Measurements from ENCODE around the gene LRRC49. TPM values are rescaled to one million over a fixed set of nuclear protein-coding genes. Genes with fewer than 3 reads are reported as not detected.

LRRC49 gene
- total RNA-seq, 5 donors from 2014 or later (not counting 1 experiment from before 2014, with no cell fraction given), result 0.16 to 0.77 (median 0.51) TPM; not detected in 1

DNA sequence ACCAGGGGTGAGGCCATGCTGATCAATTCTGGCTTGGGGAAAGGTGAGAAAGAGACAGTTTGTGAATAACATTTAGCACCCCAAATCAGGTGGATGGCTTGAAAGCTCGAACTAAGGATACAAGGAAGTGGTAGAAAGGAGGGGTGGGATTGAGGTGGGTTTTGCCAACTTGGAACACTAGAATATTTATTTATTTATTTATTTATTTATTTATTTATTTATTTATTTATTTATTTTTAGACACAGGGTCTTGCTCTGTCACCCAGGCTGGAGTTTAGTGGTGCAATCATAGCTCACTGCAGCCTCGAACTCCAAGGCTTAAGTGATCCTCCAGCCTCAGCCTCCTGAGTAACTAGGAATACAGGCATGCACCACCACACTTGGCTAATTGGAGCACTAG, 191.6 kb downstream of the LRRC49 start:
- no peak for DNase-seq
- H3K9me3 Mint-ChIP-seq, result no peaks in the 10 kb centered on the region
- H3K27me3 Mint-ChIP-seq, result peaks cover 21 to 25% of the 10 kb centered on the region in 2 donors
- H3K36me3 ChIP-seq (ENCODE audit: control insufficient read depth in 2 of 2, extremely low read depth in 1 of 2, insufficient read depth in 1 of 2, low read length in 1 of 2), result no peaks in the 10 kb centered on the region
- H3K36me3 Mint-ChIP-seq, result no peaks in the 10 kb centered on the region
- CTCF ChIA-PET, result no interaction called here
- no peak for ATAC-seq (replicated peaks in 1 of 4)
- H3K4me1 ChIP-seq (ENCODE audit: control insufficient read depth in 1 of 2, extremely low read depth in 1 of 2, insufficient read depth in 2 of 2, low read length in 2 of 2), result no peaks in the 10 kb centered on the region
- H3K4me3 ChIP-seq (ENCODE audit: control insufficient read depth in 1 of 2, extremely low read depth in 1 of 2, low read length in 1 of 2), result no peak overlapping the region
- no peak overlapping the region for H3K4me3 Mint-ChIP-seq
- H3K27me3 ChIP-seq (replicated peaks in 1 of 2; ENCODE audit: control insufficient read depth in 2 of 2, extremely low read depth in 1 of 2, insufficient read depth in 2 of 2, low read length in 1 of 2), result peaks cover 0 to 5% of the 10 kb centered on the region in 2 experiments
- no peak overlapping the region for H3K27ac Mint-ChIP-seq
- no peak overlapping the region for H3K27ac ChIP-seq (ENCODE audit: low read length)
- 100% methylated on average over 1 of the region's 2 CpGs for WGBS (ENCODE audit: insufficient coverage)
- H3K4me1 Mint-ChIP-seq, result no peaks in the 10 kb centered on the region
- H3K9me3 ChIP-seq, result no peaks in the 10 kb centered on the region
- POLR2A ChIA-PET, result no interaction called here

DNA sequence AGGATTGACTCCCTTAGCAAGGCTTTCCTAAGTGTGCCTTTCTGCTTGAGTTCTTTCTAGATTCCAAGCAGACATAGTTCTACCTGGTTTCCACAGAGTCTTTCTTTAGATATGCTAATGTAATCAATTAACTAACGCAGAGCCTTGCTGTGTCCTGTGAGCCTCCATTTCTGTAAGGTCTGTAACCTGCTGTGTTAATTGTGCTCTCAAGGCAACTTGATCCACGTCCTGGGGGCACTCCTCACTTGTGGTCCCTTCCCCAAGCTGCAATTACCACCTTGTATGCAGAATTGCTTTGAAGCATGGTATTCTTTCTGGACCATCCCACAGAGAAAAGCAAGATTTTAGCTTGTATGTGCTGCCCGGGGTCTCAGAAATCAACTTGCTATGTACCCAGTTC, 193.2 kb downstream of the LRRC49 start:
- no peak for DNase-seq
- Mint-ChIP-seq H3K36me3 (no peaks in the 10 kb centered on the region), H3K4me1 (no peaks in the 10 kb centered on the region), H3K27ac (no peak overlapping the region), H3K4me3 (no peak overlapping the region), H3K9me3 (no peaks in the 10 kb centered on the region), H3K27me3 (peaks cover 21 to 30% of the 10 kb centered on the region in 2 donors)
- H3K4me3 ChIP-seq (ENCODE audit: control insufficient read depth in 1 of 2, extremely low read depth in 1 of 2, low read length in 1 of 2), result no peak overlapping the region
- peaks cover 0 to 5% of the 10 kb centered on the region in 2 experiments for H3K27me3 ChIP-seq (replicated peaks in 1 of 2; ENCODE audit: control insufficient read depth in 2 of 2, extremely low read depth in 1 of 2, insufficient read depth in 2 of 2, low read length in 1 of 2)
- H3K27ac ChIP-seq (ENCODE audit: low read length), result no peak overlapping the region
- no peaks in the 10 kb centered on the region for H3K9me3 ChIP-seq
- 83% methylated on average over 1 of the region's 3 CpGs for WGBS (ENCODE audit: insufficient coverage)
- CTCF ChIA-PET, result no interaction called here
- POLR2A ChIA-PET, result no interaction called here
- H3K36me3 ChIP-seq (ENCODE audit: control insufficient read depth in 2 of 2, extremely low read depth in 1 of 2, insufficient read depth in 1 of 2, low read length in 1 of 2), result no peaks in the 10 kb centered on the region
- H3K4me1 ChIP-seq (ENCODE audit: control insufficient read depth in 1 of 2, extremely low read depth in 1 of 2, insufficient read depth in 2 of 2, low read length in 2 of 2), result no peaks in the 10 kb centered on the region
- no peak for ATAC-seq (replicated peaks in 1 of 4)

DNA sequence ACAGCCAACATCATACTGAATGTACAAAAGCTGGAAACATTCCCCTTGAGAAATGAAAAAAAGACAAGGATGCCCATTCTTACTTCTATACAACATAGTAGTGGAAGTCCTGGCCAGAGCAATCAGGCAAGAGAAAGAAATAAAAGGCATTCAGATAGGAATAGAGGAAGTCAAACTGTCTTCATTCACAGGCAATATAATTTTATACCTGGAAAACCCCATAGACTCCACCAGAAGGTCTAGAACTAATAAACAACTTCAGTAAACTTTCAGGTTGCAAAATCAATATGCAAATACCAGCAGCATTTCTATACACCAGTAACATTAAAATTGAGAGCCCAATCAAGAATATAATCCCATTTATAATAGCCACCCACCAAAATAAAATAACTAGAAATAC, 195.5 kb downstream of the LRRC49 start:
- peaks cover 21 to 29% of the 10 kb centered on the region in 2 donors for H3K27me3 Mint-ChIP-seq
- POLR2A ChIA-PET, result no interaction called here

DNA sequence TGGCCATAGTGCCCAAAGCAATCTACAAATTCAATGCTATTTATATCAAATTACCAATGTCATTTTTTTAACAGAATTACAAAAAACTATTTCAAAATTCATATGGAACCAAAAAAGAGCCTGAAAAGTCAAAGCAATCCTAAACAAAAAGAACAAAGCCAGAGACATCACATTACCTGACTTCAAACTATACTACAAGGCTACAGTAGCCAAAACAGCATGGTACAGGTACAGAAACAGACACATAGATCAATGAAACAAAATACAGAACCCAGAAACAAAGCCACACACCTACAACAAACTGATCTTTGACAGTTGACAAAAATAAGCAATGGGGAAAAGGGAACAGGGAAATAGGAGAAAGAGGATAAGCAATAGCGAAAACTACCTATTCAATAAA, 196.1 kb downstream of the LRRC49 start:
- H3K27me3 ChIP-seq (replicated peaks in 1 of 2; ENCODE audit: control insufficient read depth in 2 of 2, extremely low read depth in 1 of 2, insufficient read depth in 2 of 2, low read length in 1 of 2), result peaks cover 0 to 11% of the 10 kb centered on the region in 2 experiments
- Mint-ChIP-seq H3K36me3 (no peaks in the 10 kb centered on the region), H3K4me1 (no peaks in the 10 kb centered on the region), H3K27ac (no peak overlapping the region), H3K27me3 (peaks cover 19 to 34% of the 10 kb centered on the region in 2 donors), H3K4me3 (no peak overlapping the region), H3K9me3 (no peaks in the 10 kb centered on the region)
- WGBS (ENCODE audit: insufficient coverage), result no CpG with 5 or more reads among the region's 1 CpG
- no peaks in the 10 kb centered on the region for H3K4me1 ChIP-seq (ENCODE audit: control insufficient read depth in 1 of 2, extremely low read depth in 1 of 2, insufficient read depth in 2 of 2, low read length in 2 of 2)
- no peaks in the 10 kb centered on the region for H3K9me3 ChIP-seq
- no peak overlapping the region for H3K27ac ChIP-seq (ENCODE audit: low read length)
- no peak overlapping the region for H3K4me3 ChIP-seq (ENCODE audit: control insufficient read depth in 1 of 2, extremely low read depth in 1 of 2, low read length in 1 of 2)
- CTCF ChIA-PET, result no interaction called here
- no peak for ATAC-seq (replicated peaks in 1 of 4)
- POLR2A ChIA-PET, result no interaction called here
- H3K36me3 ChIP-seq (ENCODE audit: control insufficient read depth in 2 of 2, extremely low read depth in 1 of 2, insufficient read depth in 1 of 2, low read length in 1 of 2), result no peaks in the 10 kb centered on the region
- DNase-seq, result no peak

More for the DNA sequence above, 195.5 kb downstream of the LRRC49 start:
- ATAC-seq (replicated peaks in 1 of 4) (no peak), DNase-seq (no peak)
- no peaks in the 10 kb centered on the region for H3K36me3 Mint-ChIP-seq
- Histone ChIP-seq H3K9me3 (no peaks in the 10 kb centered on the region), H3K27ac (ENCODE audit: low read length) (no peak overlapping the region), H3K27me3 (replicated peaks in 1 of 2; ENCODE audit: control insufficient read depth in 2 of 2, extremely low read depth in 1 of 2, insufficient read depth in 2 of 2, low read length in 1 of 2) (peaks cover 0 to 8% of the 10 kb centered on the region in 2 experiments), H3K4me1 (ENCODE audit: control insufficient read depth in 1 of 2, extremely low read depth in 1 of 2, insufficient read depth in 2 of 2, low read length in 2 of 2) (no peaks in the 10 kb centered on the region), H3K36me3 (ENCODE audit: control insufficient read depth in 2 of 2, extremely low read depth in 1 of 2, insufficient read depth in 1 of 2, low read length in 1 of 2) (no peaks in the 10 kb centered on the region), H3K4me3 (ENCODE audit: control insufficient read depth in 1 of 2, extremely low read depth in 1 of 2, low read length in 1 of 2) (no peak overlapping the region)
- CTCF ChIA-PET, result no interaction called here
- no peaks in the 10 kb centered on the region for H3K4me1 Mint-ChIP-seq
- H3K4me3 Mint-ChIP-seq, result no peak overlapping the region
- no peak overlapping the region for H3K27ac Mint-ChIP-seq
- no peaks in the 10 kb centered on the region for H3K9me3 Mint-ChIP-seq

DNA sequence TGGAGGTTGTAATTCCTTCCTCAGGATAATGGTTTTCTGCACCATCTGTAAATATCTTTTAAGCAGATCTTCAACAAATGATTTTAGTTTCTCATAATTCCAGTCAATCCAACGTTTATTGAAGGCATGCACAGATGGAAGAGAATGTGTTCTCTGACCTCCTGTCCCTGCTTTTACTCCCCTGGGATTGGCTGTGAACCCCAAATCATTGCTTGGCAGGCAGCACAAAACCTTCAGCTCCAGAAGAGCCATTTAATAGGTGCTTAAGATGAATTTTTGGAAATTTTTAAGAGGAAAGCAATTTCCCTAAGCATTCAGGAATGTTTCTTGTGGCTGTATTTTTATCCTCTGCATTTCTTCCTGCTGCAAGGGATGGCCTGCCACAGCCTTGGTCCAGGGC, 197.2 kb downstream of the LRRC49 start:
- WGBS (ENCODE audit: insufficient coverage), result no CpG with 5 or more reads among the region's 1 CpG
- H3K4me3 ChIP-seq (ENCODE audit: control insufficient read depth in 1 of 2, extremely low read depth in 1 of 2, low read length in 1 of 2), result no peak overlapping the region
- Mint-ChIP-seq H3K27me3 (peaks cover 14 to 33% of the 10 kb centered on the region in 2 donors), H3K4me1 (no peaks in the 10 kb centered on the region), H3K36me3 (no peaks in the 10 kb centered on the region), H3K27ac (no peak overlapping the region), H3K4me3 (no peak overlapping the region), H3K9me3 (no peaks in the 10 kb centered on the region)
- H3K36me3 ChIP-seq (ENCODE audit: control insufficient read depth in 2 of 2, extremely low read depth in 1 of 2, insufficient read depth in 1 of 2, low read length in 1 of 2), result no peaks in the 10 kb centered on the region
- H3K4me1 ChIP-seq (ENCODE audit: control insufficient read depth in 1 of 2, extremely low read depth in 1 of 2, insufficient read depth in 2 of 2, low read length in 2 of 2), result no peaks in the 10 kb centered on the region
- H3K27ac ChIP-seq (ENCODE audit: low read length), result no peak overlapping the region
- no peaks in the 10 kb centered on the region for H3K9me3 ChIP-seq
- ATAC-seq (replicated peaks in 1 of 4) (no peak), DNase-seq (no peak)
- H3K27me3 ChIP-seq (replicated peaks in 1 of 2; ENCODE audit: control insufficient read depth in 2 of 2, extremely low read depth in 1 of 2, insufficient read depth in 2 of 2, low read length in 1 of 2), result peaks cover 0 to 10% of the 10 kb centered on the region in 2 experiments
- POLR2A ChIA-PET, result no interaction called here
- CTCF ChIA-PET, result no interaction called here

DNA sequence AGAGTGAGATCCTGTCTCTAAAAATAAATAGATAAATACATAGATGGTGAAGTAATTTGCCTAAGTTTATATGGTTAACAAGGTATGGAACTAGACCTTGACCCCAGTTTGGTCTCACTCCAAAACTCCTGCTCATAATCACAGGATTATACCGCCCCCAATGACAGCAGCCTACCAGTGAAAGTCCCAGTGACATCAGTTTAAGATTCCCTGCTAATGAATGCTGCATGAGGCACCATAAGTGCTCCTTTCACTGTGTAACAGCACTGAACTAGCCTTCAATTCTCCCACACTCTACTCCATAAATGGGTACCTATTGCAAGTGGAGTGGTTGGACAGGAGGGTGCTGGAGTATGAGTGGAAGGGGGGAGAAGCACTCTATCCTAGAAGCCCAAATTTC, 199.0 kb downstream of the LRRC49 start:
- Histone ChIP-seq H3K4me3 (ENCODE audit: control insufficient read depth in 1 of 2, extremely low read depth in 1 of 2, low read length in 1 of 2) (no peak overlapping the region), H3K27me3 (replicated peaks in 1 of 2; ENCODE audit: control insufficient read depth in 2 of 2, extremely low read depth in 1 of 2, insufficient read depth in 2 of 2, low read length in 1 of 2) (peaks cover 0 to 6% of the 10 kb centered on the region in 2 experiments), H3K36me3 (ENCODE audit: control insufficient read depth in 2 of 2, extremely low read depth in 1 of 2, insufficient read depth in 1 of 2, low read length in 1 of 2) (no peaks in the 10 kb centered on the region), H3K4me1 (ENCODE audit: control insufficient read depth in 1 of 2, extremely low read depth in 1 of 2, insufficient read depth in 2 of 2, low read length in 2 of 2) (no peaks in the 10 kb centered on the region), H3K9me3 (no peaks in the 10 kb centered on the region), H3K27ac (ENCODE audit: low read length) (no peak overlapping the region)
- DNase-seq, result no peak
- no peak overlapping the region for H3K4me3 Mint-ChIP-seq
- no CpG with 5 or more reads among the region's 1 CpG for WGBS (ENCODE audit: insufficient coverage)
- no peaks in the 10 kb centered on the region for H3K36me3 Mint-ChIP-seq
- POLR2A ChIA-PET, result no interaction called here
- no peak for ATAC-seq (replicated peaks in 1 of 4)
- CTCF ChIA-PET, result no interaction called here
- H3K9me3 Mint-ChIP-seq, result peaks cover 0 to 3% (median 0%) of the 10 kb centered on the region in 3 donors
- H3K27ac Mint-ChIP-seq, result no peak overlapping the region
- H3K27me3 Mint-ChIP-seq, result peaks cover 14 to 26% of the 10 kb centered on the region in 2 donors
- H3K4me1 Mint-ChIP-seq, result no peaks in the 10 kb centered on the region

DNA sequence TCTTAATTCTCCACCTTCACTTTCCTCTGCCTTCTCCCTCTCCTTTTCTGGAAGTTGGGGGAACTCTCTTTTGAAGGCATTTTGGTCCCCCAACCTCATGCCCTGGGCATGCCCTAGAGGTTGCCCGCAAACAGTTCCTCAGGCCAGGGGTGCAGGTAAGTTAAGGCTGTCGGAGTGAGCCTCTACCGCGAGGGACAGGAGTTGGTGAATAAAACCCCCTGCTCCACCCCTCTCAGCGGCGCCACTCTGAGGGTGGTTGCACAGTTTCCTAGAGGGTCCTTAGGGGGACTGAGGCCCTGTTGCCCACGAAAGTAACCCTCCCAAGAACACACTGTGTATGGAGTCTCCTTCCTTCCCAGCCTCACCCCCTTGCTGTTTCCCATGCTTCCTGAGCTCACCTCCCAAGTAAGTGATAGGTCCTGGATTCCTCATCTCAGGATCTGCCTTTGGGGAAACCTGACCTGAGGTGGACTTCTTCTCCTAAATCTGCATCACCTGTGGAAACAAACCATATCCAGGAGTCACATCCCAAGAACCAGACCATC, 199.5 kb downstream of the LRRC49 start:
- Mint-ChIP-seq H3K9me3 (peaks cover 0 to 3% (median 0%) of the 10 kb centered on the region in 3 donors), H3K36me3 (no peaks in the 10 kb centered on the region), H3K27me3 (peaks cover 10 to 23% of the 10 kb centered on the region in 2 donors), H3K27ac (no peak overlapping the region), H3K4me3 (no peak overlapping the region), H3K4me1 (no peaks in the 10 kb centered on the region)
- Histone ChIP-seq H3K4me3 (ENCODE audit: control insufficient read depth in 1 of 2, extremely low read depth in 1 of 2, low read length in 1 of 2) (no peak overlapping the region), H3K9me3 (no peaks in the 10 kb centered on the region), H3K27me3 (replicated peaks in 1 of 2; ENCODE audit: control insufficient read depth in 2 of 2, extremely low read depth in 1 of 2, insufficient read depth in 2 of 2, low read length in 1 of 2) (peaks cover 0 to 6% of the 10 kb centered on the region in 2 experiments), H3K36me3 (ENCODE audit: control insufficient read depth in 2 of 2, extremely low read depth in 1 of 2, insufficient read depth in 1 of 2, low read length in 1 of 2) (no peaks in the 10 kb centered on the region), H3K27ac (ENCODE audit: low read length) (no peak overlapping the region), H3K4me1 (ENCODE audit: control insufficient read depth in 1 of 2, extremely low read depth in 1 of 2, insufficient read depth in 2 of 2, low read length in 2 of 2) (no peaks in the 10 kb centered on the region)
- ATAC-seq (replicated peaks in 1 of 4), result no peak
- ChIA-PET POLR2A (no interaction called here), CTCF (no interaction called here)
- WGBS (ENCODE audit: insufficient coverage), result 17% methylated on average over 1 of the region's 7 CpGs
- no peak for DNase-seq

All from T-cell (primary cell).